Endothelial cell of umbilical vein (primary cell): ENCODE results near the gene HIVEP3. TPM values are rescaled to one million over a fixed set of nuclear protein-coding genes. Genes with fewer than 3 reads are reported as not detected.
"Not testable (repeated sequence)": the region's sequence is repeated elsewhere in the genome, so short reads cannot be mapped to it uniquely, and the experiment has no call there.

Experiments used
- BruUV-seq: library from RNA; stranded (reverse); fragments of 400-500 nt; replicated peaks from 2 replicates; lab custom pipeline; 2021; lab: Mats Ljungman, UMichigan
- CTCF ChIA-PET: fragments of 300-600, 350-600 bp; sonication (Branson Sonifier 250); formaldehyde crosslinking; loops from one replicate; lab custom pipeline; 2021; ENCODE audit warnings: antibody characterized with exemption, inconsistent platforms; lab: Charles Lee
- POLR2A ChIA-PET: fragments of 300-600, 350-600 bp; sonication (Branson Sonifier 250); formaldehyde crosslinking; loops from one replicate; lab custom pipeline; 2021; ENCODE audit warnings: antibody characterized with exemption, inconsistent platforms; lab: Charles Lee
- DNase-seq: peaks from one replicate; pipeline ENCODE4 v3.0.0-alpha.2; 2011; ENCODE audit warnings: low read depth, low spot score
- FAIRE-seq: peaks from 2 replicates; lab custom pipeline; 2011; peaks lifted over from hg19 to GRCh38; lab: Jason Lieb, UNC
- H2AFZ ChIP-seq: 2 replicates; pipeline ENCODE4 v1.6.0; 2012; ENCODE audit warnings: low read depth, low read length, control low read depth, inconsistent platforms
- H3K27ac ChIP-seq: 2 replicates; pipeline ENCODE4 v1.5.1; 2011; ENCODE audit warnings: low read depth, mild to moderate bottlenecking, control low read depth, low read length, moderate library complexity; ENCODE audit not compliant: insufficient read depth
- H3K27me3 ChIP-seq, 2 experiments: 2 replicates each; pipeline versions ENCODE4 v1.6.0 to v1.6.1; 2011; ENCODE audit warnings: low read length in 2 of 2, mixed read lengths in 1 of 2; ENCODE audit not compliant: control insufficient read depth in 2 of 2, insufficient read depth in 2 of 2
- H3K36me3 ChIP-seq, 2 experiments: 2 replicates in 1 of 2; 3 replicates in 1 of 2; pipeline ENCODE4 v1.5.1; 2011; ENCODE audit warnings: low read length in 2 of 2, mild to moderate bottlenecking in 1 of 2, moderate library complexity in 1 of 2; ENCODE audit not compliant: control insufficient read depth in 2 of 2, insufficient read depth in 2 of 2; ENCODE audit errors: extremely low read depth in 1 of 2
- H3K4me1 ChIP-seq: 3 replicates; pipeline ENCODE4 v1.5.1; 2011; ENCODE audit warnings: mild to moderate bottlenecking, low read length; ENCODE audit not compliant: control insufficient read depth, insufficient read depth; ENCODE audit errors: extremely low read depth
- H3K4me2 ChIP-seq: 2 replicates; pipeline ENCODE4 v1.6.1; 2011; ENCODE audit warnings: low read length, control low read depth, mixed read lengths; ENCODE audit not compliant: insufficient read depth
- H3K4me3 ChIP-seq, 3 experiments: fragments of 200-600 bp in 1 of 3; sonication (generic), shearing (Covaris generic) in 1 of 3; replicated peaks in 1 of 3; 2 replicates each; pipeline ENCODE4 v1.5.1; 2011 to 2016; ENCODE audit warnings: control low read depth in 3 of 3, low read length in 3 of 3, mild to moderate bottlenecking in 2 of 3, inconsistent platforms in 1 of 3, low read depth in 1 of 3, moderate library complexity in 1 of 3; ENCODE audit not compliant: insufficient read depth in 1 of 3
- H3K79me2 ChIP-seq: 2 replicates; pipeline ENCODE4 v1.6.0; 2012; ENCODE audit warnings: low read length, inconsistent platforms; ENCODE audit not compliant: control insufficient read depth, insufficient read depth
- H3K9ac ChIP-seq: replicated peaks from 2 replicates; pipeline ENCODE3; 2011; ENCODE audit warnings: low read length, control low read depth; ENCODE audit not compliant: insufficient read depth; ENCODE audit errors: extremely low read depth
- H3K9me1 ChIP-seq: replicated peaks from 3 replicates; pipeline ENCODE4 v1.6.0; 2011; ENCODE audit warnings: mild to moderate bottlenecking, low read length; ENCODE audit not compliant: control insufficient read depth, insufficient read depth; ENCODE audit errors: extremely low read depth
- H3K9me3 ChIP-seq: replicated peaks from 2 replicates; pipeline ENCODE4 v1.5.1; 2012; ENCODE audit warnings: low read length, inconsistent platforms; ENCODE audit not compliant: control insufficient read depth, insufficient read depth
- H4K20me1 ChIP-seq: replicated peaks from 2 replicates; pipeline ENCODE3; 2011; ENCODE audit warnings: mild to moderate bottlenecking, low read length; ENCODE audit not compliant: control insufficient read depth, insufficient read depth; ENCODE audit errors: extremely low read depth
- CTCF ChIP-seq, 2 donors: IDR thresholded peaks; 1 replicate in 1 of 2; 2 replicates in 1 of 2; pipeline ENCODE4 v1.5.1; 2011; ENCODE audit warnings: low read length in 2 of 2, mild to moderate bottlenecking in 2 of 2, moderate library complexity in 2 of 2, control low read depth in 1 of 2, inconsistent platforms in 1 of 2, low read depth in 1 of 2; ENCODE audit not compliant: insufficient read depth in 1 of 2; ENCODE audit errors: extremely low read depth in 1 of 2
- EZH2 ChIP-seq: IDR thresholded peaks from 2 replicates; pipeline ENCODE4 v1.6.1; 2012; ENCODE audit warnings: borderline replicate concordance, low read depth, mild to moderate bottlenecking, moderate library complexity, low read length, inconsistent platforms; ENCODE audit not compliant: severe bottlenecking
- FOS ChIP-seq: IDR thresholded peaks from 2 replicates; pipeline ENCODE4 v1.6.1; 2011; ENCODE audit warnings: mild to moderate bottlenecking, low read length, moderate library complexity, borderline replicate concordance; ENCODE audit not compliant: insufficient read depth
- GATA2 ChIP-seq: IDR thresholded peaks from 2 replicates; pipeline ENCODE4 v1.7.0; 2011; ENCODE audit warnings: low read depth, mild to moderate bottlenecking, moderate library complexity, mixed read lengths, low read length; ENCODE audit not compliant: insufficient read length, insufficient read depth
- JUN ChIP-seq: IDR thresholded peaks from 2 replicates; pipeline ENCODE4 v1.6.1; 2011; ENCODE audit warnings: borderline replicate concordance, low read depth; ENCODE audit not compliant: insufficient read length, insufficient read depth
- MAX ChIP-seq: IDR thresholded peaks from 2 replicates; pipeline ENCODE4 v1.6.1; 2011; ENCODE audit not compliant: insufficient read depth, insufficient read length
- MYC ChIP-seq: IDR thresholded peaks from one replicate; pipeline ENCODE4 v1.6.1; 2011; ENCODE audit warnings: mild to moderate bottlenecking, low read depth, low read length
- POLR2A ChIP-seq: IDR thresholded peaks from 2 replicates; pipeline ENCODE4 v1.6.1; 2012; ENCODE audit warnings: low read depth, mild to moderate bottlenecking, control low read depth, low read length
- POLR2AphosphoS5 ChIP-seq: IDR thresholded peaks from 2 replicates; pipeline ENCODE4 v1.6.1; 2012; ENCODE audit warnings: low read depth, mild to moderate bottlenecking, control low read depth, low read length, moderate library complexity; ENCODE audit not compliant: insufficient read depth
- dilution Hi-C: fragments of 300-500 bp; cut with MboI; formaldehyde crosslinking; loops from one replicate; pipeline ENCODE4 v1.15.0; 2019; ENCODE audit warnings: low sequenced_read_pairs; ENCODE audit not compliant: extremely low pct_ligation_motif_present
- intact Hi-C: fragments of 100-400 bp; cut with micrococcal nuclease; formaldehyde crosslinking; loops from one replicate; pipeline ENCODE4 v1.10.0; 2022
- polyA plus RNA-seq, 4 experiments: library from polyadenylated mRNA; depleted of rRNA in 3 of 4; stranded (reverse) in 3 of 4; unstranded in 1 of 4; fragments of >200 nt; gene quantifications; 2 replicates each; pipeline versions ENCODE4 v1.2.1 to v1.2.3, GENCODE V29; 2011 to 2012; ENCODE audit warnings: missing spikeins in 1 of 4
- total RNA-seq: library from RNA; stranded (reverse); gene quantifications from 2 replicates; pipeline ENCODE4 v1.2.3, GENCODE V29; 2021

The HIVEP3 gene
- total and polyA plus RNA-seq, 2 donors (not counting 3 experiments of a cell fraction or from before 2014, with no cell fraction given) = 3.4 to 4.0 TPM

GRCh38 chr1:41950820-41951219 is 32.1 kb upstream of the HIVEP3 start:
- no peak for TF ChIP-seq MYC
- no peak for TF ChIP-seq JUN
- no peak for TF ChIP-seq POLR2A
- no peak for TF ChIP-seq FOS
- no peak for TF ChIP-seq GATA2
- no peak for TF ChIP-seq EZH2
- TF ChIP-seq POLR2AphosphoS5 = no peak
- TF ChIP-seq MAX = no peak
- TF ChIP-seq CTCF (IDR thresholded peaks at IDR 0.05; ENCODE audit: extremely low read depth in 1 of 2, insufficient read depth in 1 of 2, low read depth in 1 of 2, low read length in 2 of 2) = no peak
- intact Hi-C loops = no loop called here
- no peaks in the 10 kb centered on the region for H3K9me1 ChIP-seq
- H3K79me2 ChIP-seq = no peaks in the 10 kb centered on the region
- no peak for DNase-seq
- H3K9me3 ChIP-seq = no peaks in the 10 kb centered on the region
- no peaks in the 10 kb centered on the region for H3K27me3 ChIP-seq
- POLR2A ChIA-PET = no interaction called here
- no TSS peak for BruUV-seq
- CTCF ChIA-PET = no interaction called here
- dilution Hi-C loops = no loop called here
- no peaks in the 10 kb centered on the region for H4K20me1 ChIP-seq
- H2AFZ ChIP-seq = no peak overlapping the region
- H3K4me2 ChIP-seq = no peak overlapping the region
- no peak overlapping the region for H3K4me3 ChIP-seq
- FAIRE-seq = no peak
- peaks cover 22% of the 10 kb centered on the region for H3K4me1 ChIP-seq
- H3K36me3 ChIP-seq = no peaks in the 10 kb centered on the region
- H3K9ac ChIP-seq = no peak overlapping the region
- no peak overlapping the region for H3K27ac ChIP-seq

- H3K4me1 ChIP-seq, H3K36me3 ChIP-seq, H3K9ac ChIP-seq, H3K27me3 ChIP-seq, H3K9me1 ChIP-seq, DNase-seq, BruUV-seq, POLR2A ChIA-PET, CTCF ChIA-PET, H3K27ac ChIP-seq, intact Hi-C loops, H3K9me3 ChIP-seq, H3K4me3 ChIP-seq, FAIRE-seq, H3K79me2 ChIP-seq, H3K4me2 ChIP-seq, H4K20me1 ChIP-seq, dilution Hi-C loops, H2AFZ ChIP-seq: not testable (repeated sequence)
Measured at GRCh38 chr1:41945946-41946345, 27.2 kb upstream of the HIVEP3 start.
